ENCODE measurements around the gene ALDOA. TPM values are rescaled to one million over a fixed set of nuclear protein-coding genes. Genes with fewer than 3 reads are reported as not detected.
A peak's percentile ranks its signal among the peaks of the same experiment; 100 is the strongest.

The ALDOA gene
- total RNA-seq, 1 donor = 792 TPM

DNA sequence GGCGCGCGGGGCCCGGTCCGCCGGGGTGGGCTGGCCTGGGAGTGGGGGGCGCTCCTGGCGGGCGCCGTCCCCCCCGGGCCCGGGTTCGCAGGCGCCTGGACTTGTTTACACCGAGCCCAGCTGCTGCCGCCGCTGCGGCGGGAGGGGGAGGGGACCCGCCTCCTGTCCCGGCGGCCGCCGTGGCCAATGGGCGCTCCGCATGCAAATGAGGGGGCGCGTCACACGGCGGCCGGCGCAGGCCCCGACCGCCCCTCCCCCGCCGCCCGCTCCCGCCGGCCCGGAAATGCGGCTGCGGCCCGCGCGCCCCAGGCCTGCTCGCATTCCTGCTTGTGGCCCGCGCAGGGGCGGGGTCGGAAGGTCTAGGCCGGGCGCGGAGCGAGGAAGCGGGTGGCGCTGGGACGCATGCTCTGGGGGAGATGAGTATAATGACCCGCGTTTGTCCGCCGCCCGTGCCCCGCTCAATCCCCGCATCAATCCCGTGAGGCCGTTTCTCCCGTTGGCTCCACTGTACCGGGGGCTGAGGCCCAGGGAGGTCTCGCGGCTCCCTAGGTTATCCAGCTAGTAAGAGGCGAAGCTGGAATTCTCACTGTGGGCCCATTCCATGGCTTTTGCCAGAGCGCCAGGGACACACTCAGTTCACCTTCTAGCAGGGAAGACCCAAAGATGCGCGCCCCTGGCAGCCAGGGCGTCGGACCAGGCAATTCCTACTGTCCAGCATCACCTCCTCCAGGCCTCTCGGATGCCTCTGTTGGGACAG, 30.7 kb downstream of the ALDOA start, which contains the start of gene YPEL3:
YPEL3 (minus strand) TSS at position 109 of the 757 bp plus-strand sequence. CDS start 731 bp downstream, outside the sequence.
- TF ChIP-seq, protein P1, sequence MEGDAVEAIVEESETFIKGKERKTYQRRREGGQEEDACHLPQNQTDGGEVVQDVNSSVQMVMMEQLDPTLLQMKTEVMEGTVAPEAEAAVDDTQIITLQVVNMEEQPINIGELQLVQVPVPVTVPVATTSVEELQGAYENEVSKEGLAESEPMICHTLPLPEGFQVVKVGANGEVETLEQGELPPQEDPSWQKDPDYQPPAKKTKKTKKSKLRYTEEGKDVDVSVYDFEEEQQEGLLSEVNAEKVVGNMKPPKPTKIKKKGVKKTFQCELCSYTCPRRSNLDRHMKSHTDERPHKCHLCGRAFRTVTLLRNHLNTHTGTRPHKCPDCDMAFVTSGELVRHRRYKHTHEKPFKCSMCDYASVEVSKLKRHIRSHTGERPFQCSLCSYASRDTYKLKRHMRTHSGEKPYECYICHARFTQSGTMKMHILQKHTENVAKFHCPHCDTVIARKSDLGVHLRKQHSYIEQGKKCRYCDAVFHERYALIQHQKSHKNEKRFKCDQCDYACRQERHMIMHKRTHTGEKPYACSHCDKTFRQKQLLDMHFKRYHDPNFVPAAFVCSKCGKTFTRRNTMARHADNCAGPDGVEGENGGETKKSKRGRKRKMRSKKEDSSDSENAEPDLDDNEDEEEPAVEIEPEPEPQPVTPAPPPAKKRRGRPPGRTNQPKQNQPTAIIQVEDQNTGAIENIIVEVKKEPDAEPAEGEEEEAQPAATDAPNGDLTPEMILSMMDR (IDR thresholded peaks at IDR 0.05; ENCODE audit: insufficient read depth, low read length) = no peak
- peak within 1 kb of the TSS; percentile 85 for H3K4me3 ChIP-seq (ENCODE audit: low read depth, low read length)
- peak; percentile 79 for DNase-seq (ENCODE audit: low read depth)

DNA sequence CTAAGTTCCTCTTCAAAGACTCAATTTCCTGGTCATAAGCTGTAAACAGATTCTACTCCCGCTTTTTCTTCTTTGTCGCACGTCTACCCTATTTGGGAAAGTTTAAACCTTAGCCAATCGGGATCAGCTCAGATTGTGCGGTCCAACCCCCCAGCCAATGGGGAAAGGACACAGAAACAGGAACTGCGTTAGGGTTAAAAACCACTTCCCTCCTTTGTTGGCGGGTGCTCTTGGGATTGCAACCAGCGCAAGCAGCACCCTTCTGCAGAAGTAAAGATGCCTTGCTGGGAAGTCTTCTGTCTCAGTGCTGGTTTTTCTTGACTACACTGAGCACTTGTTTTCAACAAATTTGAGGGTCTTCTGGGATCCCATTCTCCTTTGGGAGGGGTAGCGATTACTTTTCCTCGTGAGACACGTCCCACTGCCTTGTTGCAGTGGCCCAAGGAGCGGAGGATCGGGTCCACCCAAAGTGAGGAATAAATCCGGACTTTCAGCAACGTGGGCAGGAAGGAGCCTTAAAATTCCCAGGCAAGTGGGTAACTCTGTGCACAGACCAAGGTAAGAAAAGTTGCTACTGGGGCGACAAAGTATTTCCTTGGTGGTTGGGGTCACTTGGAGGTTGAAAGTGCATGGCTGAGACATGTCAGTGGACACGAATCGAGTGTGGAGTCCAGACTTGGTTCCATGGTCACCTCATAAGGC, 31.5 kb downstream of the ALDOA start:
- no peak overlapping the region for H3K4me3 ChIP-seq (ENCODE audit: low read depth, low read length)
- no peak for DNase-seq (ENCODE audit: low read depth)
- TF ChIP-seq, protein P1 (IDR thresholded peaks at IDR 0.05; ENCODE audit: insufficient read depth, low read length) = no peak

DNA sequence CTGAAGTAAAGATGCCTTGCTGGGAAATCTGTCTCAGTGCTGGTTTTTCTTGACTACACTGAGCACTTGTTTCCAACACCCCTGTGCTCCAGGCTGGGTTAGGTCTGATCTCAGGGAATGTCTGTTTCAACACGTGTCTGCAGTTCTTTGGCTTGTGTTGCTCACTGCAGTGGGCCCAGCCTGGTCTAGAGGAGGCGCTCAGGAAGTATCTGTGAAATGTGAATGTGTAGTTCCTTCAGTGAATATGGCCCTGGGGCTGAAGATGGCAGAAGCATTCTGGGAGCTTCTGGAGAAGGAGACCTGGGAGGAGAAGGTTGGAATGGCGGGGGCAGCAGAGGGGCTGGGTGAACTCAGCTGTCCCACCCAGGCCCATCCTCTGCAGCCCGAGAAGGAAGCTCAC, 38.5 kb downstream of the ALDOA start:
- no peak for DNase-seq (ENCODE audit: low read depth)
- TF ChIP-seq, protein P1 (IDR thresholded peaks at IDR 0.05; ENCODE audit: insufficient read depth, low read length) = no peak
- H3K4me3 ChIP-seq (ENCODE audit: low read depth, low read length) = no peak overlapping the region

DNA sequence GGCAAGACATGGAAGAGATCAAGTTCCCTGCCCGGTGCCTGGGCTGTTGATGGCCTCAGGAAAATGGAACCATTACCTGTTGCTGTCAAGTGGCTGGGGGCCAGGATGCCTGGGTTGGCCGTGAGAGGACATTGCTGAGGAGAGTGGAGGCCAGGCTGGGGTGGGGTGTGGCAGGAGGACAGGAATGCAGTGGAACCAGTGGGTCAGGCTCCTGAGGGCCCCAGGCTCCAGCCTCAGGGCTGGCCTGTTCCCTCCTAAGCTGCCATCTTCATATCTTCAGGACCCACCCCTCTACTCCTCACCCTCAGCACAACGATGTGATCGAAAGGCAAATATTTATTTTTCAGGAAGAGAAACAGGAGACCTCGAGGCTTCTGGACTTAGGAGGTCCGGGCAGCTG, 38.9 kb downstream of the ALDOA start:
- TF ChIP-seq, protein P1 (IDR thresholded peaks at IDR 0.05; ENCODE audit: insufficient read depth, low read length) = no peak
- DNase-seq (ENCODE audit: low read depth) = no peak
- no peak overlapping the region for H3K4me3 ChIP-seq (ENCODE audit: low read depth, low read length)

DNA sequence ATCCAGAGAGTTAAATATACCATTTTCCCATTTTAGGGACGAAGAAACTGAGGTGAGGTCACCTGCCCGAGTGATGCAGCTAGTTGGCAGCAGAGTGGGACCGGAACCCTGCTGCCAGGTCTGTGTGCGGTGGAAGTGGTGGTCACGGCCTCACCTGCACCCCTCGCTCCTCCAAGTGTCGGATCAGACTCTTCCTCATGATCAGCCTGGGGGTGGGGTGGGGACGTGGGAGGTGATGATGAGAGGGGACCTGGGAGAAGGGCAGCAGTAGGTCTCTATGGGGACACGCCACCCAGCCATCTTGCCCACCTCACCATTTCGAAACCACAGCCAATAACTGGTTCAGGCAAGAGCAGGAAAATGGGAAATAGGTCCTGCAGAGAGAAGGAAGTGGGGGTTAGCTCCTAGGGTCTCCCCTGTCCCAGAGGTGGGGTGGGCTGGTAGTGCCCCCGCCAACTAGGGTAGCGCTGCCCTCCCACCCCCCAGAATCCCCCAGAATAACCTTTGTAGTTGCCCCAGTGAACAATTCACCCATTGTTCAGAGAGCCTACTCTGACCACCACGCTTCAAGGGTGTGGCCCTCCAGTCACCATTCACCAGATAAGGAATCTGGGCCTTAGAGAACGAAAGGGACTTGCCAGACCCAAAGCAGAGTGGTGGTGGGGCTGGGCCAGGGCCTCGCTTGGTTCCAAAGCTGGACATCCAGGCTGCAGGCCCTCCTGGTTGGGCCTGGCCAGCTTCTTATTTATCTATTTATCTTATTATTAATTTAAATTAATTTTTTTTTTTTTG, 42.7 kb downstream of the ALDOA start:
- no peak for DNase-seq (ENCODE audit: low read depth)
- TF ChIP-seq, protein P1 (IDR thresholded peaks at IDR 0.05; ENCODE audit: insufficient read depth, low read length) = no peak
- no peak overlapping the region for H3K4me3 ChIP-seq (ENCODE audit: low read depth, low read length)

DNA sequence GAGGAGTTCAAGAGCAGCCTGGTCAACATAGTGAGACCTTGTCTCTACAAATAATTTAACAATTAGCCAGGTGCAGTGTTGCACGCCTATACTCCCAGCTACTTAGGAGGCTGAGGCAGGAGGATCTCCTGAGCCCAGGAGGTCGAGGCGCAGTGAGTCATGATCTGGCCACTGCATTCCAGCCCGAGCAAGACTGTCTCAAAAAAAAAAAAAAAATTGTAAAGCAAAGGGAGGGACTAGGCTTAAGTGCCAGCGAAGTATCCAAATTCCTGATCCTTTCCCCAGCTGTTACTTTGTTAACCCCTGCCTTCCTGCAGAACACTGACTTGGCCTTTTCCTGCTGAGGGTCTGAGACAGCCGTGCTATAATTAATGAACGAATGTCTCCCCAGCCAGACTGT, 45.1 kb downstream of the ALDOA start:
- TF ChIP-seq, protein P1 (IDR thresholded peaks at IDR 0.05; ENCODE audit: insufficient read depth, low read length) = no peak
- H3K4me3 ChIP-seq (ENCODE audit: low read depth, low read length) = no peak overlapping the region
- DNase-seq (ENCODE audit: low read depth) = peak; percentile 25
